Trophoblast cell (in vitro differentiated cells and primary cell): ENCODE data around the gene HTT.

Source experiments
- DNase-seq, 2 donors: peaks; one replicate each; pipeline ENCODE4 v3.0.0-alpha.2; 2016
- H2AFZ ChIP-seq: 2 replicates; pipeline ENCODE4 v1.6.1; 2013; ENCODE audit warnings: low read length, moderate library complexity, mild to moderate bottlenecking; ENCODE audit not compliant: insufficient read depth, poor library complexity
- H2AK5ac ChIP-seq: 2 replicates; pipeline ENCODE4 v1.6.1; 2013; ENCODE audit warnings: mild to moderate bottlenecking, low read length
- H2BK120ac ChIP-seq: 2 replicates; pipeline ENCODE4 v1.6.1; 2013; ENCODE audit warnings: low read length, mild to moderate bottlenecking, moderate library complexity; ENCODE audit not compliant: insufficient read depth, poor library complexity
- H2BK12ac ChIP-seq: 2 replicates; pipeline ENCODE4 v1.6.1; 2013; ENCODE audit warnings: mild to moderate bottlenecking, low read length, moderate library complexity
- H2BK5ac ChIP-seq: 2 replicates; pipeline ENCODE4 v1.6.1; 2013; ENCODE audit warnings: low read length, low read depth, moderate library complexity, mild to moderate bottlenecking; ENCODE audit not compliant: poor library complexity
- H3K14ac ChIP-seq: 2 replicates; pipeline ENCODE4 v1.6.1; 2013; ENCODE audit warnings: mild to moderate bottlenecking, low read length
- H3K18ac ChIP-seq: 2 replicates; pipeline ENCODE4 v1.6.1; 2013; ENCODE audit warnings: mild to moderate bottlenecking, low read length
- H3K23ac ChIP-seq: 2 replicates; pipeline ENCODE4 v1.6.1; 2013; ENCODE audit warnings: low read length
- H3K27ac ChIP-seq: 2 replicates; pipeline ENCODE4 v1.5.1; 2013; ENCODE audit warnings: low read depth, mild to moderate bottlenecking, inconsistent platforms, low read length, moderate library complexity
- H3K27me3 ChIP-seq: 2 replicates; pipeline ENCODE4 v1.6.1; 2013; ENCODE audit warnings: inconsistent platforms, mild to moderate bottlenecking, low read length, moderate library complexity; ENCODE audit not compliant: insufficient read depth
- H3K36me3 ChIP-seq, 2 experiments: 1 replicate in 1 of 2; 2 replicates in 1 of 2; pipeline ENCODE4 v1.6.1; 2013; ENCODE audit warnings: low read length in 2 of 2, mild to moderate bottlenecking in 2 of 2, moderate library complexity in 1 of 2; ENCODE audit not compliant: insufficient read depth in 2 of 2, control insufficient read depth in 1 of 2
- H3K4ac ChIP-seq: 2 replicates; pipeline ENCODE4 v1.6.1; 2013; ENCODE audit warnings: low read depth, mild to moderate bottlenecking, low read length, moderate library complexity
- H3K4me1 ChIP-seq, 2 experiments: 1 replicate in 1 of 2; 2 replicates in 1 of 2; pipeline ENCODE4 v1.6.1; 2013; ENCODE audit warnings: low read length in 2 of 2, mild to moderate bottlenecking in 2 of 2, moderate library complexity in 1 of 2; ENCODE audit not compliant: insufficient read depth in 2 of 2, control insufficient read depth in 1 of 2
- H3K4me2 ChIP-seq: 2 replicates; pipeline ENCODE4 v1.6.1; 2013; ENCODE audit warnings: inconsistent platforms, mild to moderate bottlenecking, low read length, moderate library complexity
- H3K4me3 ChIP-seq: 2 replicates; pipeline ENCODE4 v1.5.1; 2013; ENCODE audit warnings: mild to moderate bottlenecking, low read depth, low read length, inconsistent platforms
- H3K79me1 ChIP-seq: one replicate; pipeline ENCODE4 v1.6.1; 2013; ENCODE audit warnings: low read length
- H3K79me2 ChIP-seq: 2 replicates; pipeline ENCODE4 v1.6.1; 2013; ENCODE audit warnings: low read length, mild to moderate bottlenecking; ENCODE audit not compliant: control insufficient read depth, insufficient read depth, poor library complexity
- H3K9ac ChIP-seq: 2 replicates; pipeline ENCODE4 v1.6.1; 2013; ENCODE audit warnings: mild to moderate bottlenecking, low read length
- H3K9me3 ChIP-seq: 2 replicates; pipeline ENCODE4 v1.6.1; 2013; ENCODE audit warnings: low read depth, mild to moderate bottlenecking, control low read depth, inconsistent platforms, low read length; ENCODE audit not compliant: insufficient read depth
- H4K12ac ChIP-seq: 2 replicates; pipeline ENCODE4 v1.6.1; 2013; ENCODE audit warnings: low read depth, mild to moderate bottlenecking, low read length, moderate library complexity
- H4K8ac ChIP-seq: 2 replicates; pipeline ENCODE4 v1.6.1; 2013; ENCODE audit warnings: low read depth, mild to moderate bottlenecking, low read length, moderate library complexity
- H4K91ac ChIP-seq: one replicate; pipeline ENCODE4 v1.6.1; 2013; ENCODE audit warnings: low read depth, mild to moderate bottlenecking, low read length, moderate library complexity
- WGBS: extraction: QIAGEN DNeasy Blood & Tissue Kit; methylation state at CpG from one replicate; pipeline ENCODE4 v1.1.7; 2013; ENCODE audit warnings: missing lambda C conversion rate; ENCODE audit not compliant: insufficient read length, insufficient coverage; ENCODE audit errors: extremely low coverage; 5-methylcytosine and 5-hydroxymethylcytosine counted together

Gene HTT

GRCh38 chr4:3250956-3251690 is 176.6 kb downstream of the HTT start:
- no peak overlapping the region for H3K4me3 ChIP-seq
- no peak overlapping the region for H3K9ac ChIP-seq
- H3K4me1 ChIP-seq, result no peaks in the 10 kb centered on the region
- WGBS, result no CpG with 5 or more reads among the region's 19 CpGs
- no peak overlapping the region for H3K4me2 ChIP-seq
- H2AK5ac ChIP-seq, result no peak overlapping the region
- H3K18ac ChIP-seq, result no peak overlapping the region
- no peaks in the 10 kb centered on the region for H3K79me2 ChIP-seq
- H3K27me3 ChIP-seq, result no peaks in the 10 kb centered on the region
- H4K8ac ChIP-seq, result no peak overlapping the region
- no peak overlapping the region for H4K12ac ChIP-seq
- no peaks in the 10 kb centered on the region for H3K79me1 ChIP-seq
- no peaks in the 10 kb centered on the region for H3K9me3 ChIP-seq
- H2BK12ac ChIP-seq, result no peak overlapping the region
- H3K4ac ChIP-seq, result no peak overlapping the region
- no peak for DNase-seq
- H2BK120ac ChIP-seq, result no peak overlapping the region
- H3K23ac ChIP-seq, result no peak overlapping the region
- peaks cover 0 to 9% of the 10 kb centered on the region in 2 experiments for H3K36me3 ChIP-seq
- H3K14ac ChIP-seq, result no peak overlapping the region
- no peak overlapping the region for H2BK5ac ChIP-seq
- H3K27ac ChIP-seq, result no peak overlapping the region
- H4K91ac ChIP-seq, result no peak overlapping the region
- H2AFZ ChIP-seq, result no peak overlapping the region

GRCh38 chr4:3251691-3252479 is 177.4 kb downstream of the HTT start:
- Histone ChIP-seq H3K18ac (no peak overlapping the region), H3K36me3 (peaks cover 2 to 9% of the 10 kb centered on the region in 2 experiments), H3K27me3 (no peaks in the 10 kb centered on the region), H2AFZ (no peak overlapping the region), H3K79me1 (no peaks in the 10 kb centered on the region), H3K14ac (no peak overlapping the region), H4K91ac (no peak overlapping the region), H2BK5ac (no peak overlapping the region), H3K4ac (no peak overlapping the region), H3K4me3 (no peak overlapping the region), H3K9me3 (no peaks in the 10 kb centered on the region), H4K8ac (no peak overlapping the region), H3K23ac (no peak overlapping the region), H3K79me2 (no peaks in the 10 kb centered on the region), H3K27ac (no peak overlapping the region), H3K4me2 (no peak overlapping the region), H2AK5ac (no peak overlapping the region), H3K9ac (no peak overlapping the region), H2BK12ac (no peak overlapping the region), H4K12ac (no peak overlapping the region), H3K4me1 (no peaks in the 10 kb centered on the region), H2BK120ac (no peak overlapping the region)
- no peak for DNase-seq
- no CpG with 5 or more reads among the region's 11 CpGs for WGBS

GRCh38 chr4:3252480-3252828 is 178.0 kb downstream of the HTT start:
- Histone ChIP-seq H3K27me3 (no peaks in the 10 kb centered on the region), H3K18ac (no peak overlapping the region), H3K36me3 (peaks cover 2 to 9% of the 10 kb centered on the region in 2 experiments), H3K9me3 (no peaks in the 10 kb centered on the region), H3K23ac (no peak overlapping the region), H2AFZ (no peak overlapping the region), H2BK120ac (no peak overlapping the region), H3K79me1 (no peaks in the 10 kb centered on the region), H3K4me1 (no peaks in the 10 kb centered on the region), H4K91ac (no peak overlapping the region), H4K12ac (no peak overlapping the region), H3K14ac (no peak overlapping the region), H2BK5ac (no peak overlapping the region), H3K79me2 (no peaks in the 10 kb centered on the region), H3K4me2 (no peak overlapping the region), H2AK5ac (no peak overlapping the region), H3K9ac (no peak overlapping the region), H4K8ac (no peak overlapping the region), H3K27ac (no peak overlapping the region), H3K4me3 (no peak overlapping the region), H3K4ac (no peak overlapping the region), H2BK12ac (no peak overlapping the region)
- WGBS, result no CpG with 5 or more reads among the region's 3 CpGs
- DNase-seq, result no peak

GRCh38 chr4:3252831-3253641 is 178.6 kb downstream of the HTT start:
- no peak overlapping the region for H3K4ac ChIP-seq
- no peaks in the 10 kb centered on the region for H3K27me3 ChIP-seq
- H4K12ac ChIP-seq, result no peak overlapping the region
- no peak for DNase-seq
- no peak overlapping the region for H3K14ac ChIP-seq
- no peak overlapping the region for H3K27ac ChIP-seq
- no peak overlapping the region for H2AK5ac ChIP-seq
- no peak overlapping the region for H2BK12ac ChIP-seq
- H2BK120ac ChIP-seq, result no peak overlapping the region
- no peak overlapping the region for H4K8ac ChIP-seq
- H3K79me1 ChIP-seq, result no peaks in the 10 kb centered on the region
- no peaks in the 10 kb centered on the region for H3K79me2 ChIP-seq
- H3K36me3 ChIP-seq, result peaks cover 2 to 9% of the 10 kb centered on the region in 2 experiments
- H3K9me3 ChIP-seq, result no peaks in the 10 kb centered on the region
- H2AFZ ChIP-seq, result no peak overlapping the region
- no CpG with 5 or more reads among the region's 38 CpGs for whole genome bisulfite sequencing
- no peaks in the 10 kb centered on the region for H3K4me1 ChIP-seq
- H3K9ac ChIP-seq, result no peak overlapping the region
- H3K4me3 ChIP-seq, result no peak overlapping the region
- no peak overlapping the region for H3K18ac ChIP-seq
- no peak overlapping the region for H4K91ac ChIP-seq
- no peak overlapping the region for H3K23ac ChIP-seq
- no peak overlapping the region for H3K4me2 ChIP-seq
- no peak overlapping the region for H2BK5ac ChIP-seq
